ENCODE measurements around the gene NRP1.

DNA sequence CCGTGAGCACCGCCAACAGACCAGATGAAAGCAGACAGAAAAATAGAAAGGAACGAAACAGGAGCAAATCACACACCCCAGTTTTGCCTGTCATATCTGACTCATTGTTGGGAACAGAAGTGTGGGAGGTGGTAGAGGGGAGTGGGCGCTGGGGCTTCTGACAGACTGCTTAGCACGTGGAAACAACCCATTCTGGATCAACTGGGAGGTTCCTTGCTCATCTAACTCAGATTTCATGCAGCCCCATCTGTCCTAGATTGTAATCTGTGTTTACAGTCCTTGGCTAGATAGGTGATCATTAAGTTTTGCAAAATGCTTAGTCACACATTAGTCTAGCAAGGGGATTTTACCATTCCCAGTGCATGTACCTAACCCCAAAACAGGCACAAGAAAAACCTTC is 154.1 kb downstream of the NRP1 start:
- TF ChIP-seq, protein P1, sequence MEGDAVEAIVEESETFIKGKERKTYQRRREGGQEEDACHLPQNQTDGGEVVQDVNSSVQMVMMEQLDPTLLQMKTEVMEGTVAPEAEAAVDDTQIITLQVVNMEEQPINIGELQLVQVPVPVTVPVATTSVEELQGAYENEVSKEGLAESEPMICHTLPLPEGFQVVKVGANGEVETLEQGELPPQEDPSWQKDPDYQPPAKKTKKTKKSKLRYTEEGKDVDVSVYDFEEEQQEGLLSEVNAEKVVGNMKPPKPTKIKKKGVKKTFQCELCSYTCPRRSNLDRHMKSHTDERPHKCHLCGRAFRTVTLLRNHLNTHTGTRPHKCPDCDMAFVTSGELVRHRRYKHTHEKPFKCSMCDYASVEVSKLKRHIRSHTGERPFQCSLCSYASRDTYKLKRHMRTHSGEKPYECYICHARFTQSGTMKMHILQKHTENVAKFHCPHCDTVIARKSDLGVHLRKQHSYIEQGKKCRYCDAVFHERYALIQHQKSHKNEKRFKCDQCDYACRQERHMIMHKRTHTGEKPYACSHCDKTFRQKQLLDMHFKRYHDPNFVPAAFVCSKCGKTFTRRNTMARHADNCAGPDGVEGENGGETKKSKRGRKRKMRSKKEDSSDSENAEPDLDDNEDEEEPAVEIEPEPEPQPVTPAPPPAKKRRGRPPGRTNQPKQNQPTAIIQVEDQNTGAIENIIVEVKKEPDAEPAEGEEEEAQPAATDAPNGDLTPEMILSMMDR (IDR thresholded peaks at IDR 0.05 in 8 of 11, conservative IDR thresholded peaks at IDR 0.05 in 3 of 11): no peak
- TF ChIP-seq POLR2AphosphoS5 (IDR thresholded peaks at IDR 0.05): no peak
- no peak for TF ChIP-seq POLR2A (IDR thresholded peaks at IDR 0.05)

Measured in spleen (tissue), 7 donors.